ENCODE measurements around the gene PCDHA3.

DNA sequence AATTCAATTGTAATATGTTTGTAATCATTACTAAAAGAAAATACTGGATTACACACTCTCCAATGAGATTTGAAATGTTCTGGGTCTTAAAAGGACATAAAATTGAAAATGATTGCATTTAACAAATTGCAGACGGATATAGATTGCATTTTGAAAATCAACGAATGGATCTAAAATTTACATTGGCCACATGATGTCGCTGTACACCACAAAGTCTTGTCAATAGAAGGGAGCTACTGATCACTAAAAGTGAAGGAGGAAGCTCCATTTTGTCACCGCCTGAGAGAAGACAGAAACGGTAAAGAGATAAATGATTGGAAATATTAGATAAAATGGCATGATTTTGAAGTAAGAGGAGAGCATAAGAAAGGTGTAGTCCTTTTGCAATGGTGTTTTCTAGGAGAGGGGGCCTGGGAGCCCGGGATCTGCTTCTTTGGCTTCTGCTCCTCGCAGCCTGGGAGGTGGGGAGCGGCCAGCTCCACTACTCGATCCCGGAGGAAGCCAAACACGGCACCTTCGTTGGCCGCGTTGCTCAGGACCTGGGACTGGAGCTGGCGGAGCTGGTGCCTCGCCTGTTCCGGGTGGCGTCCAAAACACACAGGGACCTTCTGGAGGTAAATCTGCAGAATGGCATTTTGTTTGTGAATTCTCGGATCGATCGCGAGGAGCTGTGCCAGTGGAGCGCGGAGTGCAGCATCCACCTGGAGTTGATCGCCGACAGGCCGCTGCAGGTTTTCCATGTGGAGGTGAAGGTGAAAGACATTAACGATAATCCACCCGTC, 14.8 kb upstream of the PCDHA3 start, which contains the start of gene PCDHA1:
- TF ChIP-seq, protein P1, sequence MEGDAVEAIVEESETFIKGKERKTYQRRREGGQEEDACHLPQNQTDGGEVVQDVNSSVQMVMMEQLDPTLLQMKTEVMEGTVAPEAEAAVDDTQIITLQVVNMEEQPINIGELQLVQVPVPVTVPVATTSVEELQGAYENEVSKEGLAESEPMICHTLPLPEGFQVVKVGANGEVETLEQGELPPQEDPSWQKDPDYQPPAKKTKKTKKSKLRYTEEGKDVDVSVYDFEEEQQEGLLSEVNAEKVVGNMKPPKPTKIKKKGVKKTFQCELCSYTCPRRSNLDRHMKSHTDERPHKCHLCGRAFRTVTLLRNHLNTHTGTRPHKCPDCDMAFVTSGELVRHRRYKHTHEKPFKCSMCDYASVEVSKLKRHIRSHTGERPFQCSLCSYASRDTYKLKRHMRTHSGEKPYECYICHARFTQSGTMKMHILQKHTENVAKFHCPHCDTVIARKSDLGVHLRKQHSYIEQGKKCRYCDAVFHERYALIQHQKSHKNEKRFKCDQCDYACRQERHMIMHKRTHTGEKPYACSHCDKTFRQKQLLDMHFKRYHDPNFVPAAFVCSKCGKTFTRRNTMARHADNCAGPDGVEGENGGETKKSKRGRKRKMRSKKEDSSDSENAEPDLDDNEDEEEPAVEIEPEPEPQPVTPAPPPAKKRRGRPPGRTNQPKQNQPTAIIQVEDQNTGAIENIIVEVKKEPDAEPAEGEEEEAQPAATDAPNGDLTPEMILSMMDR (IDR thresholded peaks at IDR 0.05): peak; percentile 23; the same call in 2 of the 3 replicates
- TF ChIP-seq, protein P2, sequence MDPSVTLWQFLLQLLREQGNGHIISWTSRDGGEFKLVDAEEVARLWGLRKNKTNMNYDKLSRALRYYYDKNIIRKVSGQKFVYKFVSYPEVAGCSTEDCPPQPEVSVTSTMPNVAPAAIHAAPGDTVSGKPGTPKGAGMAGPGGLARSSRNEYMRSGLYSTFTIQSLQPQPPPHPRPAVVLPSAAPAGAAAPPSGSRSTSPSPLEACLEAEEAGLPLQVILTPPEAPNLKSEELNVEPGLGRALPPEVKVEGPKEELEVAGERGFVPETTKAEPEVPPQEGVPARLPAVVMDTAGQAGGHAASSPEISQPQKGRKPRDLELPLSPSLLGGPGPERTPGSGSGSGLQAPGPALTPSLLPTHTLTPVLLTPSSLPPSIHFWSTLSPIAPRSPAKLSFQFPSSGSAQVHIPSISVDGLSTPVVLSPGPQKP (IDR thresholded peaks at IDR 0.05; ENCODE audit: low read depth, low read length): no peak
- TF ChIP-seq SREBF2 (IDR thresholded peaks at IDR 0.05): no peak
- TF ChIP-seq, protein P3, sequence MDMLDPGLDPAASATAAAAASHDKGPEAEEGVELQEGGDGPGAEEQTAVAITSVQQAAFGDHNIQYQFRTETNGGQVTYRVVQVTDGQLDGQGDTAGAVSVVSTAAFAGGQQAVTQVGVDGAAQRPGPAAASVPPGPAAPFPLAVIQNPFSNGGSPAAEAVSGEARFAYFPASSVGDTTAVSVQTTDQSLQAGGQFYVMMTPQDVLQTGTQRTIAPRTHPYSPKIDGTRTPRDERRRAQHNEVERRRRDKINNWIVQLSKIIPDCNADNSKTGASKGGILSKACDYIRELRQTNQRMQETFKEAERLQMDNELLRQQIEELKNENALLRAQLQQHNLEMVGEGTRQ (IDR thresholded peaks at IDR 0.05): no peak

Measured in A549 (cell line).